ENCODE measurements around the gene DQX1.

DQX1 gene

DNA sequence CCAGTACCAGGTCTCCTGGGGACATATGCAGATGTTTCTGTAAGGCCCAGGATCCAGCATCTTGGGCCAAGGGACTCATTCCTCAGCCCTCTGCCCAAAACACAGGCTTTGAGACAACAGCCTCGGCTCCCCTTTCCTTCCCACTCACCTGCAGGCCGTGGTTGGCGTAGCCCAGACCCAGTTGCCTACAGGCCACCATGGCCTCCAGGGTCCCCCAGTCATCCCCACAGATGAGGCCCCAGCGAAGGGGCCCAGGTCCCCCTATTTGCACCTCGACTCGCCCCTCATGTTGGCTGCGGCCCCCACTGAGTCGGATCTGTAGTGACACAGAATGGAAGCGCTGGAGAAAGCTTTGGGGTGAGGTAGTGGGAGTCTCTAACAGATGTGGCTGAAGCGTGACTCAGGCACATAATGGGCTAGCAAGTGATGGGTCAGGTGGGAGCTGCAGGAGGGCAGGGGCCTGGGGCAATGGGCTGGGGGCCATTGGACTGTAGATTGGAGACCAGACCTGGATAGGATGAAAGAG, 9.5 kb upstream of the DQX1 start:
- H3K27ac ChIP-seq (ENCODE audit: extremely low read depth, low read depth, low read length), result no peak overlapping the region
- TF ChIP-seq ZBTB1 (tag by site-specific recombination; IDR thresholded peaks at IDR 0.05) (no peak), ZNF211 (tag by site-specific recombination; IDR thresholded peaks at IDR 0.05; ENCODE audit: low read depth) (no peak), HOXD13 (CRISPR knock-in tag; IDR thresholded peaks at IDR 0.05; ENCODE audit: borderline replicate concordance) (no peak), ZNF121 (tag by site-specific recombination; IDR thresholded peaks at IDR 0.05) (no peak), HOXC10 (CRISPR knock-in tag; IDR thresholded peaks at IDR 0.05) (no peak), ZBTB11 (tag by site-specific recombination; conservative IDR thresholded peaks at IDR 0.05; ENCODE audit: low read depth) (no peak), YY2 (tag by site-specific recombination; IDR thresholded peaks at IDR 0.05) (no peak), ZNF580 (tag by site-specific recombination; IDR thresholded peaks at IDR 0.05) (no peak)
- no peaks in the 10 kb centered on the region for H3K4me1 ChIP-seq (ENCODE audit: control insufficient read depth, insufficient read depth, low read length)
- H3K36me3 ChIP-seq (ENCODE audit: control insufficient read depth in 2 of 2, insufficient read depth in 1 of 2, low read length in 2 of 2), result peaks cover 0 to 38% of the 10 kb centered on the region in 2 experiments; a peak in 1 of 3 replicates
- H3K9me3 ChIP-seq (ENCODE audit: control insufficient read depth, insufficient read depth, low read depth, low read length), result no peaks in the 10 kb centered on the region
- no peak overlapping the region for H3K4me3 ChIP-seq (ENCODE audit: low read depth, low read length)
- POLR2A ChIA-PET, result no interaction called here
- CTCF ChIA-PET, result no interaction called here

GRCh38 chr2:74534411-74534810, 8.4 kb upstream of the DQX1 start:
- Histone ChIP-seq H3K27ac (ENCODE audit: extremely low read depth, low read depth, low read length) (no peak overlapping the region), H3K4me3 (ENCODE audit: low read depth, low read length) (no peak overlapping the region), H3K4me1 (ENCODE audit: control insufficient read depth, insufficient read depth, low read length) (no peaks in the 10 kb centered on the region), H3K36me3 (ENCODE audit: control insufficient read depth in 2 of 2, insufficient read depth in 1 of 2, low read length in 2 of 2) (peaks cover 0 to 38% of the 10 kb centered on the region in 2 experiments; a peak in 1 of 3 replicates), H3K9me3 (ENCODE audit: control insufficient read depth, insufficient read depth, low read depth, low read length) (no peaks in the 10 kb centered on the region)
- ChIA-PET CTCF (interaction anchor here (4.1 to 4.3 kb wide), 2 partner anchors 53 kb away, joined by 30 to 34 read pairs; partner anchors contain the start of genes CCDC142 and TTC31), POLR2A (no interaction called here)
- TF ChIP-seq ZNF132 (tag by site-specific recombination; IDR thresholded peaks at IDR 0.05; ENCODE audit: borderline replicate concordance) (no peak), ZNF585B (tag by site-specific recombination; IDR thresholded peaks at IDR 0.05) (no peak), ZNF600 (tag by site-specific recombination; IDR thresholded peaks at IDR 0.05) (no peak), ZNF658 (tag by site-specific recombination; IDR thresholded peaks at IDR 0.05) (no peak), GLI2 (tag by site-specific recombination; IDR thresholded peaks at IDR 0.05; ENCODE audit: borderline replicate concordance, low read depth) (no peak), ZNF221 (tag by site-specific recombination; IDR thresholded peaks at IDR 0.05; ENCODE audit: borderline replicate concordance) (no peak), ZXDB (tag by site-specific recombination; IDR thresholded peaks at IDR 0.05) (no peak), ZNF560 (tag by site-specific recombination; IDR thresholded peaks at IDR 0.05; ENCODE audit: borderline replicate concordance) (no peak), ZBTB21 (tag by site-specific recombination; IDR thresholded peaks at IDR 0.05) (no peak), HIC1 (tag by site-specific recombination; IDR thresholded peaks at IDR 0.05) (no peak), SETDB1 (IDR thresholded peaks at IDR 0.05; ENCODE audit: insufficient read length, low read length) (no peak), ZNF792 (tag by site-specific recombination; IDR thresholded peaks at IDR 0.05) (no peak), ZNF843 (tag by site-specific recombination; IDR thresholded peaks at IDR 0.05) (no peak), ZNF624 (tag by site-specific recombination; IDR thresholded peaks at IDR 0.05) (no peak), ZBTB49 (tag by site-specific recombination; IDR thresholded peaks at IDR 0.05; ENCODE audit: low read depth) (no peak)
- TF ChIP-seq, protein P1, sequence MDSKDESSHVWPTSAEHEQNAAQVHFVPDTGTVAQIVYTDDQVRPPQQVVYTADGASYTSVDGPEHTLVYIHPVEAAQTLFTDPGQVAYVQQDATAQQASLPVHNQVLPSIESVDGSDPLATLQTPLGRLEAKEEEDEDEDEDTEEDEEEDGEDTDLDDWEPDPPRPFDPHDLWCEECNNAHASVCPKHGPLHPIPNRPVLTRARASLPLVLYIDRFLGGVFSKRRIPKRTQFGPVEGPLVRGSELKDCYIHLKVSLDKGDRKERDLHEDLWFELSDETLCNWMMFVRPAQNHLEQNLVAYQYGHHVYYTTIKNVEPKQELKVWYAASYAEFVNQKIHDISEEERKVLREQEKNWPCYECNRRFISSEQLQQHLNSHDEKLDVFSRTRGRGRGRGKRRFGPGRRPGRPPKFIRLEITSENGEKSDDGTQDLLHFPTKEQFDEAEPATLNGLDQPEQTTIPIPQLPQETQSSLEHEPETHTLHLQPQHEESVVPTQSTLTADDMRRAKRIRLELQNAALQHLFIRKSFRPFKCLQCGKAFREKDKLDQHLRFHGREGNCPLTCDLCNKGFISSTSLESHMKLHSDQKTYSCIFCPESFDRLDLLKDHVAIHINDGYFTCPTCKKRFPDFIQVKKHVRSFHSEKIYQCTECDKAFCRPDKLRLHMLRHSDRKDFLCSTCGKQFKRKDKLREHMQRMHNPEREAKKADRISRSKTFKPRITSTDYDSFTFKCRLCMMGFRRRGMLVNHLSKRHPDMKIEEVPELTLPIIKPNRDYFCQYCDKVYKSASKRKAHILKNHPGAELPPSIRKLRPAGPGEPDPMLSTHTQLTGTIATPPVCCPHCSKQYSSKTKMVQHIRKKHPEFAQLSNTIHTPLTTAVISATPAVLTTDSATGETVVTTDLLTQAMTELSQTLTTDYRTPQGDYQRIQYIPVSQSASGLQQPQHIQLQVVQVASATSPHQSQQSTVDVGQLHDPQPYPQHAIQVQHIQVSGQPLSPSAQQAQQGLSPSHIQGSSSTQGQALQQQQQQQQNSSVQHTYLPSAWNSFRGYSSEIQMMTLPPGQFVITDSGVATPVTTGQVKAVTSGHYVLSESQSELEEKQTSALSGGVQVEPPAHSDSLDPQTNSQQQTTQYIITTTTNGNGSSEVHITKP (tag by site-specific recombination; IDR thresholded peaks at IDR 0.05), result no peak
